A549 treated with CORT108297 at 1 μM for 4 hours (cell line): ENCODE results near the gene OR51G2. TPM values are rescaled to one million over a fixed set of nuclear protein-coding genes. Genes with fewer than 3 reads are reported as not detected.

Source experiments
- total RNA-seq: library from RNA; stranded (reverse); fragments of 200-300 nt; extraction: Qiagen RNA extraction; gene quantifications from 5 replicates; pipeline ENCODE4 v1.2.3, GENCODE V29; 2022

Gene OR51G2
- not detected in 5 replicates for total RNA-seq

DNA sequence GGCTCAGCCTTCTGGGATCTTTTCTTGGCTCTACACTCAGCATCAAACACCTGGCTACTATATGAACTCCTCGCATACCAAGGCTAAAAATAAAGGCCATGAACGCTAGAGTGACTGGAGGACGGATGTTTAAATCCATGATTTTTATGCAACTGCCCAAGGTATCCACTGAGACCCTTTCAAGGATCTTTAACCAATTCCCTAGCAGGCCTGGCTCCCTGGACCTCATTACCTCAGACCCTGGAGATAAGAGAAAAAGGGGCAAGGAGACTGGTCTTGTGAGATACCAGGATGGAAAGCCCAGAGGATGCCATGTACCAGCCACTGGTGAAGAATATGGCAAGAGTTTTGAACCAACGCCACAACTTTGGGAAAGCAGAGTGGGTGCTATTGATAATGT, at the start of gene OR51G2:
OR51G2 (minus strand) TSS at position 101 of the 400 bp plus-strand sequence. CDS start 3,687 bp downstream, outside the sequence.

DNA sequence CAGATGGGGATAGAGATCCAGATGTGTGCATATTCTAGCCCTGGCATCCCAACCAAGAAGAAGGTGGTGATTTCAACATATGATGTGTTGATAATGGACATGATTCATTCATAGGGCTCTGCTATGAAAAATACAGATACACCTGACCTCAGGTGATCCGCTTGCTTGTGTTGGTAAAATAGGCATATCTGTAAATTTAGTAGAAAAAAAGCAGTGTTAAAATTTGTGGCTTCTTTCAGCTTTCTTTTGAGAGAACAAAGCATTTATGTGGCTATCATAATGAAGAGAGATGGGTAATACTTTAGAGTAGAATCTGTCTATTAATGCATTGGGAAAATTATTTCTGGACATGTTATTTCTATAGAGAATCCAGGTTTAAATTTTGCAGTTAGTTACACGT, 36.5 kb upstream of the OR51G2 start, which contains the start of gene OR51A2:
OR51A2 (minus strand) TSS at position 101 of the 400 bp plus-strand sequence; CDS start at position 101, 0 bp downstream.

DNA sequence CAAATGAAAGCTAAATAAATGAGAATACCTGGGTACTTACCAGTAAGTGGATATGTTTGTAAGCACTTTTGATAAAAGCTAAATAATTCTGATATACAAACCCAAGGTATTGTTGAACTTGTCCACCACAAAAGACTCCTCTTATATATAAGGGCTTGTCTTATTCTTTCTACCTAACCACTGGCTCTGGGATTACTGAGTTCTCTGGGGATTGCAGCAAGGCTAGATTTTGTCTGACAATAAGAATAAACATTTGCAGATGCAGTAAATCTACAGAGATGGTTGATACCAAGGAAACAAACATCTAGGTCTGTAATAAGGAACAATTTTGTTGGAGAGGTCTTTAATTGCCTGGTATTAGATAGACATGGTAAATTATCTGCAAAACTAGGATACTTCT, 28.4 kb upstream of the OR51G2 start, which contains the start of gene OR51A4:
OR51A4 (minus strand) TSS at position 101 of the 400 bp plus-strand sequence. CDS start 505 bp downstream, outside the sequence.

DNA sequence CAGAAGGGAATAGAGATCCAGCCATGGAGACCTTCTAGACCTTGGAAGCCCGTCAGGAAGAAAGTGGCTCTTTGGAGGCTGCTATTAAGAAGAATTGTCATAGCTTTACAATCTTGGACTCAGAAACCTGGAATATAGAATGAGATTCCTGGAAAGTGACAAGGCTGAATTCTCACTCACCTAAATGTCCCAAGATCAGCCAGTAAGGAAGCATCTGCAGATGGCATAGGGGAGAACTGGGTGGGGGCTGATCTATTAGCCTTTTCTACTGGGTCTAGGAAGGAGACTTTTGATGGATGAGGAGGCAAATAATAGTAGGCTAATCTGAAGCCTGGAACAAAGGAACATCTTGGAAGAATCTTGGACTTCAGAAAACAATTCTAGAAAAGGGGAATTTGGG, 5.1 kb upstream of the OR51G2 start, which contains the start of gene OR51G1:
OR51G1 (minus strand) TSS at position 101 of the 400 bp plus-strand sequence; CDS start at position 101, 0 bp downstream.

DNA sequence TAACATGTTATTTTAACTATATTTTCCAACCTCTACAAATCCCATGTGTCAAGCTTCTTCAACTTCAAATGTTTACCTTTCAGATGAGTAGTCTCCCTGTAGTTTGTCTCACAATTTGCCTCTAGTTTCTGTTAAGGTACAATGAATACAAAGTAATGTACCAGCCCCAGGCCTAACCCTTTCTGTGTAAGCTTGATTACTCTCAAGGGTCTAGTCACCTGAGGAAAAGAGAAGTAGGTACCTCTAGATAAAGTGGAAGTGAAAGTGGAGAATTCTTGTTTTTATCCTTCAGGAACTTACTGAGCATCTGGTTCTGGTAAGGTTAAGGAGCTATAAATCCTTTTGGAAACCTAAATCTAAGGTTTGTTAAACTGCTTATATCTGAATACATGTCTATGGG, 15.7 kb downstream of the OR51G2 start, which contains the start of gene OR51A7:
OR51A7 (plus strand) TSS at position 300 of the 400 bp plus-strand sequence. CDS start 3,587 bp downstream, outside the sequence.

GRCh38 chr11:4881860-4882500, 37.2 kb downstream of the OR51G2 start, which contains the start of gene OR51T1:
OR51T1 (plus strand) TSS chr11:4881900; CDS start chr11:4881900, 0 bp downstream.

Other genes with a start within 250 kb of the OR51G2 start
- not detected in 5 replicates for gene OR51E2, start 221.5 kb downstream of the OR51G2 start, total RNA-seq
- gene MMP26, start 214.6 kb downstream of the OR51G2 start, total RNA-seq = 0.14 TPM in 1 of 5 replicates, not detected in the others
- gene OR51F1, start 149.4 kb downstream of the OR51G2 start, total RNA-seq = not detected in 5 replicates
- not detected in 5 replicates for gene OR52R1, start 115.0 kb downstream of the OR51G2 start, total RNA-seq
- not detected in 5 replicates for gene OR51F2, start 98.0 kb downstream of the OR51G2 start, total RNA-seq
- gene OR51S1, start 70.1 kb downstream of the OR51G2 start, total RNA-seq = not detected in 5 replicates
- gene OR51T1, start 37.5 kb downstream of the OR51G2 start, total RNA-seq = not detected in 5 replicates
- gene OR51A7, start 15.6 kb downstream of the OR51G2 start, total RNA-seq = not detected in 5 replicates
- gene OR51G1, start 5.0 kb upstream of the OR51G2 start, total RNA-seq = not detected in 5 replicates
- gene OR51A4, start 28.3 kb upstream of the OR51G2 start, total RNA-seq = not detected in 5 replicates
- not detected in 5 replicates for gene OR51A2, start 36.4 kb upstream of the OR51G2 start, total RNA-seq
- gene OR51L1, start 75.5 kb upstream of the OR51G2 start, total RNA-seq = not detected in 5 replicates
- gene OR52J3, start 127.2 kb upstream of the OR51G2 start, total RNA-seq = not detected in 5 replicates
- gene OR52E2, start 140.3 kb upstream of the OR51G2 start, total RNA-seq = not detected in 5 replicates
- not detected in 5 replicates for gene OR52E1, start 150.2 kb upstream of the OR51G2 start, total RNA-seq
- not detected in 5 replicates for gene OR52A5, start 219.0 kb upstream of the OR51G2 start, total RNA-seq
- gene OR52A1, start 235.4 kb upstream of the OR51G2 start, total RNA-seq = not detected in 5 replicates